Neural progenitor cell (in vitro differentiated cells): ENCODE results near the gene CD180. TPM values are rescaled to one million over a fixed set of nuclear protein-coding genes. Genes with fewer than 3 reads are reported as not detected.

Experiments
- DNase-seq: peaks from one replicate; pipeline ENCODE4 v3.0.0-alpha.2; 2016; ENCODE audit warnings: low spot score
- H2AFZ ChIP-seq: fragments of 200-600 bp; sonication (generic); replicated peaks from 2 replicates; pipeline ENCODE4 v1.6.1; 2016; ENCODE audit warnings: antibody characterized with exemption
- H3F3A ChIP-seq: fragments of 200-600 bp; sonication (generic); 2 replicates; pipeline ENCODE4 v1.6.1; 2016; ENCODE audit warnings: antibody characterized with exemption, low read depth
- H3K27ac ChIP-seq: fragments of 200-600 bp; sonication (generic); 2 replicates; pipeline ENCODE4 v1.5.1; 2016; ENCODE audit warnings: mild to moderate bottlenecking
- H3K27me3 ChIP-seq: fragments of 200-600 bp; sonication (generic); 2 replicates; pipeline ENCODE4 v1.6.1; 2016; ENCODE audit warnings: mild to moderate bottlenecking, moderate library complexity
- H3K36me3 ChIP-seq: fragments of 200-600 bp; sonication (generic); 2 replicates; pipeline ENCODE4 v1.5.1; 2016
- H3K4me1 ChIP-seq: fragments of 200-600 bp; sonication (generic); 2 replicates; pipeline ENCODE4 v1.6.1; 2016; ENCODE audit warnings: mixed run types
- H3K4me2 ChIP-seq: fragments of 200-600 bp; sonication (generic); 2 replicates; pipeline ENCODE4 v1.6.1; 2016
- H3K4me3 ChIP-seq: fragments of 200-600 bp; sonication (generic); 2 replicates; pipeline ENCODE4 v1.5.1; 2016
- H3K79me2 ChIP-seq: fragments of 200-600 bp; sonication (generic); 2 replicates; pipeline ENCODE4 v1.6.1; 2016; ENCODE audit warnings: low read depth
- H3K9ac ChIP-seq: fragments of 200-600 bp; sonication (generic); 2 replicates; pipeline ENCODE4 v1.6.1; 2016
- H3K9me3 ChIP-seq: fragments of 200-600 bp; sonication (generic); 2 replicates; pipeline ENCODE4 v1.5.1; 2016; ENCODE audit warnings: low read depth
- H4K20me1 ChIP-seq: fragments of 200-600 bp; sonication (generic); 2 replicates; pipeline ENCODE4 v1.6.1; 2016; ENCODE audit warnings: low read depth
- H3K27ac Mint-ChIP-seq: 3 replicates; pipeline ENCODE4 v1.8.0; 2021; ENCODE audit warnings: mixed read lengths
- H3K27me3 Mint-ChIP-seq: 2 replicates; pipeline ENCODE4 v1.8.0; 2022; ENCODE audit warnings: low read depth, mild to moderate bottlenecking, inconsistent platforms, moderate library complexity, mixed read lengths; ENCODE audit not compliant: insufficient read depth
- H3K36me3 Mint-ChIP-seq: 3 replicates; pipeline ENCODE4 v1.8.0; 2021; ENCODE audit warnings: mixed read lengths
- H3K4me1 Mint-ChIP-seq: 3 replicates; pipeline ENCODE4 v1.8.0; 2021; ENCODE audit warnings: mixed read lengths
- H3K4me3 Mint-ChIP-seq: 3 replicates; pipeline ENCODE4 v1.8.0; 2021; ENCODE audit warnings: mild to moderate bottlenecking, moderate library complexity, mixed read lengths
- H3K9me3 Mint-ChIP-seq: 3 replicates; pipeline ENCODE4 v1.8.0; 2020; ENCODE audit warnings: mixed read lengths
- EZH2 ChIP-seq: fragments of 200-600 bp; sonication (generic); IDR thresholded peaks from 2 replicates; pipeline ENCODE4 v1.6.1; 2017; ENCODE audit warnings: antibody characterized with exemption, mild to moderate bottlenecking, moderate library complexity
- EZH2phosphoT487 ChIP-seq: fragments of 200-600 bp; sonication (generic); IDR thresholded peaks from 2 replicates; pipeline ENCODE4 v1.6.1; 2017; ENCODE audit warnings: antibody characterized with exemption
- total RNA-seq: library from RNA; depleted of rRNA; stranded (reverse); fragments of >200 nt; gene quantifications from 2 replicates; pipeline ENCODE4 v1.2.3, GENCODE V29; 2015; ENCODE audit warnings: low replicate concordance
- TF ChIP-seq, protein P1 (sequence below): fragments of 200-600 bp; sonication (generic); IDR thresholded peaks from 2 replicates; pipeline ENCODE4 v1.5.1; 2017; ENCODE audit warnings: antibody characterized with exemption, mild to moderate bottlenecking

Gene CD180
- total RNA-seq, 1 donor from 2014 or later: not detected

DNA sequence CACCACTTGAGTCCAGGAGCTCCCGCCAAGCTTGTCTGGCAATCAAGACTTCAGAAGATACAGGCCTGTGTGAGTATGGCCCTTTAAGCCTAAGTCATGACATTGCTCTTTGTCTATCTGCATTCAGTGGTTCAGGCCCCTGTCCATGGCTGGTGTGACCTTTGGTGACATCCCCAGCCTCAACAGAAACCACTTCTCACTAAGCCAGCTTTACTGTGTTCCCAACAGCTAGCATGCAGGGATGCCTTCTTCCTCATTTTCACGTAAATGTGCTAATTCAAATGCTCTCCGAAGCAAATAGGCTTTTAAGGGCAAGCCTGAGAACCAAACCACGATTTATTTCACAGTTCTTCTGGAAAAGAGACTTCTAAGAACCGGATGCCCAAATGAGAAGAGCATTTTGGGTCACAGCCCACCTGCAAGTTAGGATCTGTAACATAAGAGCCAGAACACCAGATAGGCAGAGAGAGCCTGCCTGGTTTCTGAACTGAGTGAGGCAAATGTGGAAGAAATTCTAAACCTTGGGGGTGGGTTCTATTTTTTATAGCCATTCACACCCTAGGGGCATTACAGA, 14.9 kb downstream of the CD180 start:
- H3K27me3 Mint-ChIP-seq: peaks cover 2% of the 10 kb centered on the region

DNA sequence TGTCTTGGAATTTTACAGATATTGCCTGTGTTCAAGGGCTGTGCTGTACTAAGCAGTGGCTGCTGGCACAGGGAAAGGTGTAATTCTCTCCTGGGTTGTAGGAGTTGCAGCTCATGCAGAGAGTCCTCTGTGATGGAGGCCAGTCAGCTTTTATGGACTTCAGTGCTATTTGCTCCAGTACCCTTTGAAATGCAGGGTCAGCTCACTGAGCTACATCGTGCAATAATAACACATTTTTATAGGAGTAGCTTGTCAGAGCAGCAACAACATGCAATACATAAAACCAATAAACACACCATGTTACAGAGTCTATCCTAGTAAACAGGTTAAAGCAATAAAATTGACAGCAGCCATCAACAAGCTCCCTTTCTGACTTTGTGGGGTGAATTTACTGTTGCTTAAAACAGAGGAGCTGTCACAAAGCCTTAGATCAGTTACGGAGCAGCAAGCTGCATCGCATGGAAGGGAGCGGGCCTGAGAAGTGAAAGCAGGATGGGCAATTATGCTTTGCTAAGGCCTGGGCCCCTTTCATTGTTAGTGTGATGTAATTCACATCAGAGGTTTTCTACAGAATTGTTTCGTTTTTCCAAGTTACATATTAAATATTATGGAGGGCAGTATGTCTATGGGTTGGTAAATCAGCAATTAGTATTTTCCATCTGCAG, 16.8 kb downstream of the CD180 start:
- no peak overlapping the region for H3K4me3 Mint-ChIP-seq
- H3K27ac ChIP-seq: no peak overlapping the region

More for the DNA sequence above, 14.9 kb downstream of the CD180 start:
- Mint-ChIP-seq H3K27ac (peak overlapping the region; percentile 86), H3K9me3 (peaks cover 7% of the 10 kb centered on the region), H3K4me1 (peaks cover 27% of the 10 kb centered on the region), H3K4me3 (no peak overlapping the region), H3K36me3 (peaks cover 2% of the 10 kb centered on the region)
- Histone ChIP-seq H3K4me1 (peaks cover 16% of the 10 kb centered on the region), H3K9me3 (no peaks in the 10 kb centered on the region), H3K4me2 (peak overlapping the region; percentile 49), H2AFZ (peak overlapping the region; percentile 69), H4K20me1 (no peaks in the 10 kb centered on the region), H3K27ac (peak overlapping the region; percentile 74), H3K27me3 (no peaks in the 10 kb centered on the region), H3K9ac (no peak overlapping the region), H3K36me3 (no peaks in the 10 kb centered on the region), H3K4me3 (no peak overlapping the region), H3K79me2 (no peaks in the 10 kb centered on the region), H3F3A (peaks cover 12% of the 10 kb centered on the region)
- no peak for TF ChIP-seq EZH2phosphoT487
- TF ChIP-seq EZH2: no peak
- TF ChIP-seq, protein P1, sequence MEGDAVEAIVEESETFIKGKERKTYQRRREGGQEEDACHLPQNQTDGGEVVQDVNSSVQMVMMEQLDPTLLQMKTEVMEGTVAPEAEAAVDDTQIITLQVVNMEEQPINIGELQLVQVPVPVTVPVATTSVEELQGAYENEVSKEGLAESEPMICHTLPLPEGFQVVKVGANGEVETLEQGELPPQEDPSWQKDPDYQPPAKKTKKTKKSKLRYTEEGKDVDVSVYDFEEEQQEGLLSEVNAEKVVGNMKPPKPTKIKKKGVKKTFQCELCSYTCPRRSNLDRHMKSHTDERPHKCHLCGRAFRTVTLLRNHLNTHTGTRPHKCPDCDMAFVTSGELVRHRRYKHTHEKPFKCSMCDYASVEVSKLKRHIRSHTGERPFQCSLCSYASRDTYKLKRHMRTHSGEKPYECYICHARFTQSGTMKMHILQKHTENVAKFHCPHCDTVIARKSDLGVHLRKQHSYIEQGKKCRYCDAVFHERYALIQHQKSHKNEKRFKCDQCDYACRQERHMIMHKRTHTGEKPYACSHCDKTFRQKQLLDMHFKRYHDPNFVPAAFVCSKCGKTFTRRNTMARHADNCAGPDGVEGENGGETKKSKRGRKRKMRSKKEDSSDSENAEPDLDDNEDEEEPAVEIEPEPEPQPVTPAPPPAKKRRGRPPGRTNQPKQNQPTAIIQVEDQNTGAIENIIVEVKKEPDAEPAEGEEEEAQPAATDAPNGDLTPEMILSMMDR: no peak
- peak; percentile 16 for DNase-seq

DNA sequence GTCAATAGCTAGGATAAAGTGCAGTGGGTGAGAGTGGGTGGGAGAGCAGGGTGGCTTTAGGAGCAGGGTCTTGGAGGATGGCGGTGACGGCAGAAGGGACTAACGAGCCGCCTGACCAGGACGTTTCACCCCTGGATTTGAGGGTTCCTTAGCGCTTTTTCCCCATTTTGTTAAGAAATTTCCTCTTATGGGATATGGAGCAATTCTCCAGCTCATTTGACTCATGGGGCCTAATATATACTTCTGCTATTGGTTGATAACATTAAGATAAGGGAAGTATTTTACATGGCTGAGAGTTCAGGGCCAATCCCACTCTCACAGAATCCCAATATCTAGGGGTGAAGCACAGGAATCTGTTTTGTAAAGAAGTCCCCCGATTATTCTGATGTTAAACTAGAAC, 17.6 kb downstream of the CD180 start:
- H4K20me1 ChIP-seq: no peaks in the 10 kb centered on the region
- peaks cover 7% of the 10 kb centered on the region for H3K9me3 Mint-ChIP-seq
- TF ChIP-seq EZH2 (no peak), EZH2phosphoT487 (no peak)
- TF ChIP-seq, protein P1: no peak
- no peak overlapping the region for H3K4me2 ChIP-seq
- H3K4me3 Mint-ChIP-seq: no peak overlapping the region
- no peak overlapping the region for H3K27ac Mint-ChIP-seq
- no peaks in the 10 kb centered on the region for H3K79me2 ChIP-seq
- peaks cover 2% of the 10 kb centered on the region for H3K27me3 Mint-ChIP-seq
- no peak for DNase-seq
- no peak overlapping the region for H3K9ac ChIP-seq
- H3K4me1 Mint-ChIP-seq: peaks cover 27% of the 10 kb centered on the region
- H3K27ac ChIP-seq: no peak overlapping the region
- no peaks in the 10 kb centered on the region for H3K36me3 ChIP-seq
- H3K4me3 ChIP-seq: no peak overlapping the region
- no peaks in the 10 kb centered on the region for H3K9me3 ChIP-seq
- H3K27me3 ChIP-seq: no peaks in the 10 kb centered on the region
- H2AFZ ChIP-seq: no peak overlapping the region
- peaks cover 16% of the 10 kb centered on the region for H3K4me1 ChIP-seq
- H3K36me3 Mint-ChIP-seq: peaks cover 2% of the 10 kb centered on the region
- H3F3A ChIP-seq: peaks cover 12% of the 10 kb centered on the region

More for the DNA sequence above, 16.8 kb downstream of the CD180 start:
- TF ChIP-seq, protein P1: no peak
- TF ChIP-seq EZH2: no peak
- TF ChIP-seq EZH2phosphoT487: no peak
- no peaks in the 10 kb centered on the region for H3K36me3 ChIP-seq
- peaks cover 7% of the 10 kb centered on the region for H3K9me3 Mint-ChIP-seq
- peak overlapping the region; percentile 5 for H3K27ac Mint-ChIP-seq
- no peak for DNase-seq
- no peaks in the 10 kb centered on the region for H3K79me2 ChIP-seq
- no peaks in the 10 kb centered on the region for H3K27me3 ChIP-seq
- H3K27me3 Mint-ChIP-seq: peaks cover 2% of the 10 kb centered on the region
- peaks cover 27% of the 10 kb centered on the region for H3K4me1 Mint-ChIP-seq
- no peak overlapping the region for H3K4me2 ChIP-seq
- H2AFZ ChIP-seq: no peak overlapping the region
- H3K9ac ChIP-seq: no peak overlapping the region
- no peak overlapping the region for H3K4me3 ChIP-seq
- no peaks in the 10 kb centered on the region for H3K9me3 ChIP-seq
- H3F3A ChIP-seq: peaks cover 12% of the 10 kb centered on the region
- H3K4me1 ChIP-seq: peaks cover 16% of the 10 kb centered on the region
- H4K20me1 ChIP-seq: no peaks in the 10 kb centered on the region
- H3K36me3 Mint-ChIP-seq: peaks cover 2% of the 10 kb centered on the region
